GM18498 (cell line): ENCODE data around the gene MCC.
A peak's percentile ranks its signal among the peaks of the same experiment; 100 is the strongest.

Experiments
- ATAC-seq: cut with Tn5 transposase; IDR thresholded peaks from one replicate; pipeline ENCODE4 v1.9.1; 2021; ENCODE audit warnings: mild to moderate bottlenecking, moderate library complexity; ENCODE audit not compliant: unreplicated experiment

Gene MCC

GRCh38 chr5:113255105-113255504 is 233.1 kb downstream of the MCC start:
- ATAC-seq, result no peak

DNA sequence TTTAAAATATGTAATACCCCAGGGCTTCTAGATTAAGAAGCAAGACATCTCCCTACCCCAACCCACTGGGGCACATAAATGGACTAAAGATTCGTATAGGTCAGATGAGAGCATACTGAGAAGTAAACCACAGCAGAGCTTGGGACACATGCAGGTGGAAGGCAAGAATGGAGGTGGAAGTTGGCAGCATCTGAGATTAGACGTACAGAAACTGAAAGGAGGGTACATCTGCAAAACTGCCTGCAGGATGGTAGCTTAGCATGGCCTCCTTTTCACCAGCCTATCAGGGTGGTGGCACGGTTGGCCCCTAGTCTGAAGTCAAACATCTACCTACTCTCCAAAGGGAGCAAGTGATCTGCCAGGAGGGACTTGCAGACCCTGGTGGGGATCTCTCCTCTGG is 235.2 kb downstream of the MCC start:
- peak; percentile 63 for ATAC-seq

DNA sequence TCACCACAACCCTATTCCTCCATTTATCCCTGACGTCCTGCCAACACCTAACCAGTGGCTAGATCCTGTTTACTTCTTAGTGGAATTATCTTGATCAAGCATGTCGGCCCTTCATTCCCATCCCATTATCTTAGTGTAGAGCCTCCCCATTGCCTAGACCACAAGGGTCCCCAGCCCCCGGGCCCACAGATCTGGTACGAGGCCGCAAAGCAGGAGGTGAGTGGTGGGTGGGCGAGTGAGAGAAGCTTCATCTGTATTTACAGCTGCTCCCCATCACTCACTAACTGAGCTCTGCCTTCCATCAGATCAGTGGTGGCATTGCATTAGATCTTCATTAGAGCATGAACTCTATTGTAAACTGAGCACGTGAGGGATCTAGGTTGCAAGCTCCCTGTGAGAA is 236.2 kb downstream of the MCC start:
- no peak for ATAC-seq

DNA sequence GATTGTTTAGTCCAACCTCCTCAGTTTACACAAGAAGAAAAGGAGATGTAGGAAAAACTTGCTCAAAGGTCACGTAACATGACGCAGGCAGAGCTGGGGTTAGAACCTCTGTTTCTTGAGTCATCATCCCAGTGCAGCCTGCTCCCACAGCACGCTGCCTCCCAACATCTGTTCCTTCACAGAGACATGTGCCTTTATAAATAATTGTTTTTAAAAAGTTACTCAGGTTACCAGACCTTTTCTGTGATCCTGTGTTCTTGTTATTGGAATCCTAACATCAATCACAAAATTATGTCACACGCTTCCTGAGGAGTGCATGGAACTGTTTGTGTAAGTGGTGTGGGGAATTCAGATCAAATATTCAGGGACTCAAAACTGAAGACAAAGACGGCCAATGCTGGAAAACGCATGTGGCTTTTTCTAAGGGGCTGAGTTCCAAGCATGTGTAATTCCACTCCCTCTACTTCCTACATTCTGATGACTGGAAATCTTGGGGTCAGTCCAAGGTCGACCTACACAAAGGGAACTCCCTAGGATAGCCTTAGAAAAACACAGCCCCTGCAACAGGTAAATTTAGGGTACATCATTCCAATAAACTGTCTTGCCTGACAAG is 237.8 kb downstream of the MCC start:
- no peak for ATAC-seq

- ATAC-seq, result no peak
Measured at GRCh38 chr5:113249206-113249605, 239.0 kb downstream of the MCC start.

- ATAC-seq, result no peak
Measured at GRCh38 chr5:113246361-113246870, 241.8 kb downstream of the MCC start.

DNA sequence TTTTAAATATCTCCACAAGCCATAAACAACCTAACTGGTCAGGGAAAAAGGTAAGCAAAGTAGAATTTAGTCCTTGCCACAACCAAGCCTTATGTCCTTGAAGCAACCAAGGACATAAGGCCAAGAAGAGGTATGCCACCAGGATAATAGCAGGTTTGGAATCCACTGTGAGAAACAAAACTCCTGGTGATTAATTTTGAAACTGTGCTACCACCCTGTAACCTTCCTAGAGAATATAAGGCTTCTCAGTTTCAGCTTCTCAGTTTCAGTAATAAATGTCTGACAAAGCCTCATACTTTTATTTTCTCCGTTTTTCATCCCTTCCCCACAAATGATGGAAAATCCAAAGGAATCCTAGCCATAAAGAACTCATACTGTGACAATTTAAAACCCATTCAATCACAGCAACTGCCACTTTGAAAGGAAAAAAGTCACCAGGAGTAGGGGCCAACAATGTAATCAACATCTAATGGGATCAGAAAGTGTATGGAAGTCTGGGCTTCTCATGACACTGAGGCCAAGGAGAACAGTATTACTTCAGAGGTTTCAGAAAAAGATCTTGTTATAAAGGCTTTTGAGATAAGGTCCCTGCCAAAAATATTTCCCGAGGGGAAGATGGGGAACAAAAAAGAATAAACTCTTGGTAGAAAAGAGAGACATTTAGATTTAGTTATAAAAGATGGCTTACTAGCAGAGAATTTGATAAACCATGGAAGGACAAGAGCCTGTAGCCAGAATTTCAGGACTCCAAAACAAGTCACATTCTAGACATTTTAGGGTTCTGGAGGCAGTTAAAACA is 242.6 kb downstream of the MCC start:
- ATAC-seq, result no peak

- ATAC-seq, result no peak
Measured at GRCh38 chr5:113244966-113245365, 243.3 kb downstream of the MCC start.

DNA sequence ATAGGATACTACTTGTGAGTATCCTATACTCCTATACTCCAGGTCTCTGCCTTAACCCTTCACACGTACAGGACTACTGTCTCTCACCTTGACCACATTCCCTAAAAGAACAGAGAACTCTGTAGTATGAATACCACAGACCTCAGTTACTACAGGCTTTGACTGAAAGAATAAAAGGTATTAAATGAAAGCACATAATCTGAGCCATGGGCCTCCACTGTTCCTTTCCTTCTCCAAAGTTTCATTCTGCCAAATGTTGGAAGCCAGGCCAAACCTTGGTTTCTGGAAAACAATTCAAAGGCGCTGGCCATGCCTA is 244.9 kb downstream of the MCC start:
- ATAC-seq, result no peak

DNA sequence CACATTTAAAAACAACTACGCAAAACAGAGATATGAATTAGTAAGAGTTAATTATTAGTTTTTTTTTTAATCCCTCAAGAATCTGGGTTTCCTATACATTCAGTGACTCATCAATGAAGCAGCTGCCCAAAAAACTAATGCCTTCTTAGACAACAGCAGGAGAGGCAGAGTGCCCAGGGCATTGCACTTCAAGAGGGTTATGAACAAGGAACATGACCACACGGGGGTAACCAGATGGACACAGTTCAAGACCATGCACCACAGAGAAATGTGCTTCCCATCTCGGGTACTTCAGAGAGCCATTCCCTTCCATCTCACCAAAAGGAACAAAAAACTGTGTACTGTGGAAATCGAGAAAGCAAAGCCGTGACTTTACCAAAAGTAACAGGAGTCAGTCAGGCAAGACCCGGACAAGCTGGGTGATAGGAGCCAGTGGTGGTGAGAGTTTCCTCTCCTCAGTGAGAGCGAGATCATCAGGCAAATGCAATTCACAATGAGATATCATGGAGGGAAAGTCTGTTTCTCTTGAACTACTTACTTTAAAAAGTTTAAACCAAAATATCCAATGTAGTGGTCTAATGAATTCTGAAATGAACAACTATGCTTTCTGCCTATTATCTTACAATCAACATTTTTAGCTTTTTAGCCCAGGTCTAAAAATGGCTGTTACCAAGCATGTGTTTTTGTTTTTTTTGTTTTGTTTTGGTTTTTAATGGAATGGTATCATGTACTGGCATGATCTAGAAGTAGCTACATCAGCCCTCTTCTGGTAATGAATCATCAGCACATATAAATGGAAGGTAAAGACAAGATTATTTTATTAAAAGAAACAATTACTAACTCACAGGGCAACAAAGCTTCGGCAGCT is 245.5 kb downstream of the MCC start:
- no peak for ATAC-seq

DNA sequence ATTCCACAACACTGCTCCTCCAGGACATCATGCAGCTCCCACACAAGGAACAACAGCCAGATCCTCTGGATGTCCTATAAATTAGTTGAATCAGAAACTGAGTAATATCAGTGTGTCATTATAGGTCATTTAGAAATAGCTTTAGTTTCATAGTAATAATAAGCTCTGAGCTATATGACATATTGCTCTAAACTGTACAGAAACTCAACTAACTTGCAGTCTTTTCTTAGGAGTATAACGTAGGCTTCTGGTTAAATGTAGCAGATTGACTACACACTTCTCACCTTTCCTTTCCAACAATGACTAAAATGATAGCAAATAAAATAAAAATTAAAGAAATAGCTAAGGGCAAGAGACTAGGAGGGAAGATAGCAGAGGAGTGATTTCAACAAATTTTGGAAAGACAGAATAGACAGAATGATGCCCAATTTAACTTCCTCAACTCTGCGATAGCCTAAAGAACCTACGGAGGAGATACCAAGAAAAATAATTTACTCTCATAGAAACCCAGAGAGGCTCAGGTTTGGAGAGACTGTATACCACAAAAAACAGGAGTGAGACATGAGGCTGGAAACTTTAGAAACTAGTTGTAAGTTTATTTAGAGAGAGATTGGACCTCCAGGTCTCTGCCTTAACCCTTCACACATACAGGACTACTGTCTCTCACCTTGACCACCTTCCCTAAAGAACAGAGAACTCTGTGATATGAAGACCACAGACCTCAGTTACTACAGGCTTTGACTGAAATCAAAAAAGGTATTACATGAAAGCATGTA is 247.1 kb downstream of the MCC start:
- ATAC-seq, result peak; percentile 77

DNA sequence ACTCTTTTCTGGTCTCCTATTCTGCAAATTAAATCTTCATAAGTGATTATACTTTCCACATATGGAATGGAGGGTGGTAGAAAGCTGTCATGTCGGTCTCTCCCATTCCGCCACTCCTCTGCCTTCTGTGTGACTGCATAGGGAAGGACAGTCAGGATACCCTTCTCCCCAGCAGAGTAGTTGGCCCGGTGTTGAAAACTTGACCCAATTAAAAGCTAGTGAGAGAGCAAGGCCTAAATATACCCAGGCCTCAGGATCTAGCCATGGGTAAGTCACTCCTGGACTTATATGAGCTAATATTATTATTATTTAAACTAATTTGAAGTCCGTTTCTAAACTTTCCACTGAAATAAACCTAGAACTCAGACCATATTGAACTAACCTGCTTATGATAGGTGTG is 248.2 kb downstream of the MCC start:
- ATAC-seq, result no peak

- ATAC-seq, result no peak
Measured at GRCh38 chr5:113237893-113238292, 250.4 kb downstream of the MCC start.

- no peak for ATAC-seq
Measured at GRCh38 chr5:113236536-113237288, 251.5 kb downstream of the MCC start.

DNA sequence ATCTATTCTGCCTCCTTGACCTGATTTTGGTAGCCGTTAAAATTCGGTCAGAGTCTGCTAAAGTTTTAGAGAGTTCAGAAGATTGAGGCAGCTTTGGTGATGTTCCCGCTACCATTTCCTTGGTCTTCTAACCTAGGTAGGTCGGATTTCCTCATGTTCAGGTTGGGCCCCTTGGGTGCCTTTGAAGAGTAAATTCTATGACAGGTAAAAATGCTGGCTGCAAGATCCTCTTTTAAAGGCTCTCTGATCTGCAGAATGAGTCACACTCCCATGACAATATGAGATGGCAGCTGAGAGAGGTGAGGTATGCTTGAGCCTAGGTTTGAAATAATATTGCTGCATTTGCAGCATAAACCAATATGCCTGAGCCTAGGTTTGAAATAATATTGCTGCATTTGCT is 252.4 kb downstream of the MCC start:
- no peak for ATAC-seq

- no peak for ATAC-seq
Measured at GRCh38 chr5:113234546-113234945, 253.7 kb downstream of the MCC start.

GRCh38 chr5:113233606-113234005 is 254.6 kb downstream of the MCC start:
- no peak for ATAC-seq

GRCh38 chr5:113232667-113233066 is 255.6 kb downstream of the MCC start:
- ATAC-seq, result no peak

DNA sequence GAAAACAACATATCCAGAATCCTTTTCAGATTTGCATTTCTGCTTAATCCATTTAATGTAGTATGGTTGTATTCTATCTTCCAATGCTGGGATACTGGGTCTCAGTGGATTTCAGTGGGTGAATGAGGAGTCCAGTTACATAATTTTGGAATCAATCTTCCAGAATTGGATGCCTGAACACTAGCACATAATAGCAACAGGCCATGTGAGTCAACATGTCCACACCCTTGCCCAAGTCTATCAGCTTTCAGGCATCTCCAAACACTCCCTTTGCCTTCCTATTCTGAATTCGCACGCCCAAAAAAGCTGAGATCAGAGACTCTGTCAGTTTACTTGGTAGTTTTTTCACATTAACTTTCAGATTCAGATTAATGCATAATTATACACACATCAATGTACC is 256.0 kb downstream of the MCC start:
- no peak for ATAC-seq

DNA sequence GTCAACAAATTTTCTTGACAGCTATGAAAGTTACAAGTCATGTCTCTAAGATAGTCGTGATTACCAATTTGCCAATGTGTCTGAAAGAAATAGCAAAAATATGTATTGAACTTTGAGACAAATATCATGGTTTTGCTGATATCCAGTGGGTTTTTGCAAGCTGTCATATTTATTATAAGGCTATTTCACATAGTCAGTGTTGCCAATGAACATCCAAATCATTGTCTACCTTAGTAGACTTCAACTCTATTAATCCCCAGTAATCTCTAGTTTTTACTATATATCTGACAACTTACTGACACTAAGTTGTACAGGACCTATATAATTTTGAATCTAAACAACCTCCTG is 256.6 kb downstream of the MCC start:
- ATAC-seq, result no peak
